GM23338 (cell line): ENCODE measurements around the gene VAV3.

ENCODE experiments used
- EZH2phosphoT487 ChIP-seq: fragments of 200-600 bp; sonication (generic); IDR thresholded peaks from one replicate; pipeline ENCODE4 v1.8.1; 2018; ENCODE audit warnings: antibody characterized with exemption; ENCODE audit not compliant: unreplicated experiment
- TF ChIP-seq, protein P1 (sequence below), 2 experiments: fragments of 200-600 bp in 1 of 2; sonication (generic) in 1 of 2; conservative IDR thresholded peaks; 2 replicates each; pipeline versions ENCODE4 v1.5.1 to v1.6.1; 2016 to 2017; ENCODE audit warnings: antibody characterized with exemption in 2 of 2, low read depth in 2 of 2, mild to moderate bottlenecking in 2 of 2, moderate library complexity in 1 of 2

DNA sequence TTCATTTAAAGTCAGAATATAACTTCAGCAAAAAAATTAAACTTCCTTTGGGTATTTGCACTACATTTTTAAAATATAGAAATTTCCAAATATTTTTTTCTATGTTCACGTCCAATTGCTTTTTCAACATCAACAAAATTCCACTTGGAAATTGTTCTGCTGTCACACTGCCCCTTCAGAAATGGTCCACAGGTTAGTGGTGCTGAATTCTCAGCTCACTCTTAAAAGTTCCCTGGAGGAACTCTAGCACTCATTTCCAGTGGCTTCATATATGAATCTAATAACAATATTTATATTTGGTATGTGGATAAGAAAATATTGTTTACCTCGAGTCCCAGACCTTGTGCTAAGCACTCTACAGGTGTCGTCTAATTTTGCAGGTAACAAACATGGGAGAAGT lies 27.4 kb upstream of the VAV3 start:
- TF ChIP-seq, protein P1, sequence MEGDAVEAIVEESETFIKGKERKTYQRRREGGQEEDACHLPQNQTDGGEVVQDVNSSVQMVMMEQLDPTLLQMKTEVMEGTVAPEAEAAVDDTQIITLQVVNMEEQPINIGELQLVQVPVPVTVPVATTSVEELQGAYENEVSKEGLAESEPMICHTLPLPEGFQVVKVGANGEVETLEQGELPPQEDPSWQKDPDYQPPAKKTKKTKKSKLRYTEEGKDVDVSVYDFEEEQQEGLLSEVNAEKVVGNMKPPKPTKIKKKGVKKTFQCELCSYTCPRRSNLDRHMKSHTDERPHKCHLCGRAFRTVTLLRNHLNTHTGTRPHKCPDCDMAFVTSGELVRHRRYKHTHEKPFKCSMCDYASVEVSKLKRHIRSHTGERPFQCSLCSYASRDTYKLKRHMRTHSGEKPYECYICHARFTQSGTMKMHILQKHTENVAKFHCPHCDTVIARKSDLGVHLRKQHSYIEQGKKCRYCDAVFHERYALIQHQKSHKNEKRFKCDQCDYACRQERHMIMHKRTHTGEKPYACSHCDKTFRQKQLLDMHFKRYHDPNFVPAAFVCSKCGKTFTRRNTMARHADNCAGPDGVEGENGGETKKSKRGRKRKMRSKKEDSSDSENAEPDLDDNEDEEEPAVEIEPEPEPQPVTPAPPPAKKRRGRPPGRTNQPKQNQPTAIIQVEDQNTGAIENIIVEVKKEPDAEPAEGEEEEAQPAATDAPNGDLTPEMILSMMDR (conservative IDR thresholded peaks at IDR 0.05; ENCODE audit: low read depth in 2 of 2): no peak
- TF ChIP-seq EZH2phosphoT487: no peak
